T-helper 9 cell (primary cell): Measurements from ENCODE around the gene MAP2K3.
A peak's percentile ranks its signal among the peaks of the same experiment; 100 is the strongest.

Experiments used
- DNase-seq: peaks from one replicate; pipeline ENCODE4 v3.0.0-alpha.2; 2020

Gene MAP2K3

DNA sequence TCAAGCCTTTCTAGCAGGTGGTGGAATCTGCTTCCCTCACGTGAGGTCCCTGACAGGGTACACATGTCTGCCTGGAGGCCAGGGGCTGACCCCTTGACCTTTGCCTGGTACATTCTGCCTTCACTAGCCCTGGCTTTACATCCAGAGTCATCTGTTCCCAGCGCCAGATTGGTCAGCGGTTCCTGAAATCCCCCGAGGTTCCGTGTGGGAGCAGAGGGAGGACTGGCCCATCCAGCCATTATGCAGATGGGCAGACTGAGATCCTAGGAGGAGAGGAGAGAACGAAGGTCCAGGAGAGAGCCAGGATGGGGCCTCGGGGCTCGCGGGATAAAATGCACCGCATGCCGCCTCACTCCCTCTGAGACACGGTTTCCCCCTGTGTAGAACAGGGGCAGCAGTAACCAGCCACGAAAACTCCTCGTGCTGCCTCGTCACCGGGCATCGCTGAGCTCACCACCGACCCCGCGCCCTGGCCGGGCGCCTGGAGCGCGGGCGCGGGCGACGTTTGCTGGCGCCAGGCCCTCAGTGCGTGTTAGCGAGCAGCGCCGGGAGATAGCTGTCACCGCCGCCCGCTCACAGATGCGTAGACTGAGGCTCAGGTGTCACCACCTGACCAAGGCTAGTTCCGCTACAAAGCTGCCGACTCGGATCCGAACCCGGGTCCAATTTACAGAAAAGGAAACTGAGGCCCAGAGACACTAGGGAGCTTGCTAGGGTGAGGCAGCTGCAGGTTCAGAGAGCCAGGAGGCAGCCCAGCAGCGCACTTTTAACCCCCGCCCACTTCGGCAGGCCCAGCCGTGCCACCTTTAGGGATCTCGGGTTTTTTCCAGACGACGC is 811 bp upstream of the MAP2K3 start:
- DNase-seq = no peak

DNA sequence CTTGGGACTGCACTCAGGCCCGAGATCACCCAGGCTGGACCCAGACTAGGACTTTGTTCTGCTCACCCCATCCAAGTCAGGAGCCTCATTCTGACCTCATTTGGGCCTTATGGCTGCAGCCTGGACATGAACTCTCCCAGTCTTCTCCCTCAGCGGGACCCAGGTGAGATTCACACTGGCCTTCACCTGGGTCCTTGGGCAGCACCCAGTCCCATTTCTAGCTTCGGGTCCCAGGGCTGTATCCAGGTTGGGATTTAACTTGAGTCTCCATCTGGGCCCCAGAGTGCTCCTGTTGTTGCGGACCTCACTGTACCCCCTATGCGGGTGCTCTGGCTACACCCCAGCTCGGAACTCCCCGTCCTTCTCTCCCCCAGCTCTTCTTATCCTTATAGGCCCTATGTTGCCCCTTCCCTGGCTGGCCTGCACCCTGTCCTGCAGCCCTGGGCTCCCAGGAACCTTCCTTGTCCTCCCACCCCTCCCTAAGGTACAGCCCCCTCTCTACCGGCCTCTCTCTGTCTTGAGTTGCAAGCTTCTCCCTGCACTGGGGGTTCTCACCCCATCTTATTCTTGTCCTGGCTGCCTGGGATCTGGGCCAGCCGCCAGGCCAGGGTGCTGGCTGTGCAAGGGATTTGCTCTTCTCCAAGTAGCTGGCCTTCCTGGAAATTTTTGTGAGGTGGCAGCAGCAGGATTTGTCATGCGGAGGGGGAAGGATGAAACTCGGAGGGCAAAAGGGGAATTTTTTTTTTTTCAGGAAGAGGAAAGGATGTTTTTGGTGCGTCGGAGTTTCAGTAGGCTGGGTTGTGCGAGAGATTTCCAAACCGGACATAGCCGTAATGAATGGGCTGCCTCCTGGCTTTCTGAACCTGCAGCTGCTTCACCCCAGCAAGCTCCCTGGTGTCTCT is 904 bp downstream of the MAP2K3 start:
- DNase-seq = no peak

DNA sequence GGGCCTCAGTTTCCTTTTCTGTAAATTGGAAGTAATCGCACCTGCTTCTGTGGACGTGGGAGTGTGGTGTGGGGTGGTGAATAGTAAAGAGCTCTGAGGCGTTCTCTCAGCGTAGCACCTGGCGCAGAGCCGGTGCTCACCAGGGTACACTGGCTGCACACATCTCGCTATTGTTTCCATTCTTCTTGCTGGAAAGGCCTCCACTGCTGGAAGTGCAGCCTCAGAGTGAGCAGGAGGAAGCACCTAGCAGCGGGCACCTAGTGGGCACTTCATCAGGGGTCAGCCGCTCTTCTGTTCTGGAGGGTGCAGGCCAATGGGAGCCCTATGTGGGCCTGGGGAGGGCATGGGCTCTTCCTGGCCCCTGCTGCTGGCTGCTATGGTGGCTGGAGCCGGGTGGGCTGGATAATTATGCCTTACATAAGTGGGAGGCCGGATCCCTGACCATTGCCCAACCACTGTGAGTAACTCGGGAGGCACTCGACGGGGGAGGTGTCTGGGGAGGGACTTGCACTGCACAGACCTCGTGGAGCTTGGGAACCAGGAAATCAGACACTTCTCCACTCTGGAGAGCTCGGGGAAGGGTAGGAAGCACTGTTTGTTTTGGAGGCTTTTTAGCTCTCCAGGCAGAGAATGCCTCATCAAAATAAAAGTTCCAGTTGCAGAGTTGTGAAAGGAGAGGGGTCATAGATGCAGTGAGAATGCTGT is 1.7 kb downstream of the MAP2K3 start:
- DNase-seq = no peak

DNA sequence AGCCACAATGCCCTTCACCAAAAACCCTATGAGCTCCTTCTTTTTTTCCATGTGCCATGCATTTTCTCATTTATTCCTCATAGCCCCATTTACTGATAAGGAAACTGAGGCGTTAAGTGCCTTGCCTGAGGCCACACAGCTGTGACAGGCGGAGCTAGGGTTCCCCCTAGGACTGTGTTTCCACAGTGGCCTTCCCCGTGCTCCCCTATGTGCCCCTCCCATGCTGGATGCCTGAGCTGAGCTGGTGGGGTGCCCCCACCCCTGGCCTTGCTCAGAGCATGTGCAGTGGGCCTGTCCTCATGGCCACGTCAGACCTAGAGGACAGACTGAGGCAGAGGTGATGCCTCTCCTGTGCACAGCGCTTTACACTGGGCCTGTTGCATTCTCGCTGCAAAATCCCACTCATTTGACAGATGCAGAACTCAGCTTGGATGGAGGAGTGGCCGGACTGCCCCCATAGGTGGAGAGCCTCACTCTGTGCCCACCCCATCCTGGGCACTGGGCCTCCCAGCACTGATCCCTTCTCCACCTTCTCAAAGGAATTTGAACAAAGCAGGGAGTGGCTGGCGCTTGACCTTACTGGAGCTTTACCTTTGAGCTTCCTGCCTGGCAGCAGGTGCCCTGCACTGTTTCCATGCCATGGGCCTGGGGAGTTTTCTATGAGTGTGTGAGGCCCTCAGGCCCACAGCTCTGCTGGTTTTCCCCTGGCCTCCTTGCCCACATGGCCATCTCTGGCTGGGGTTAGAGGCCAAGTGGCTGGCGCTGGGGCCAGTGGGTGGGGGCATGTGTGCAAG is 2.6 kb downstream of the MAP2K3 start:
- no peak for DNase-seq

DNA sequence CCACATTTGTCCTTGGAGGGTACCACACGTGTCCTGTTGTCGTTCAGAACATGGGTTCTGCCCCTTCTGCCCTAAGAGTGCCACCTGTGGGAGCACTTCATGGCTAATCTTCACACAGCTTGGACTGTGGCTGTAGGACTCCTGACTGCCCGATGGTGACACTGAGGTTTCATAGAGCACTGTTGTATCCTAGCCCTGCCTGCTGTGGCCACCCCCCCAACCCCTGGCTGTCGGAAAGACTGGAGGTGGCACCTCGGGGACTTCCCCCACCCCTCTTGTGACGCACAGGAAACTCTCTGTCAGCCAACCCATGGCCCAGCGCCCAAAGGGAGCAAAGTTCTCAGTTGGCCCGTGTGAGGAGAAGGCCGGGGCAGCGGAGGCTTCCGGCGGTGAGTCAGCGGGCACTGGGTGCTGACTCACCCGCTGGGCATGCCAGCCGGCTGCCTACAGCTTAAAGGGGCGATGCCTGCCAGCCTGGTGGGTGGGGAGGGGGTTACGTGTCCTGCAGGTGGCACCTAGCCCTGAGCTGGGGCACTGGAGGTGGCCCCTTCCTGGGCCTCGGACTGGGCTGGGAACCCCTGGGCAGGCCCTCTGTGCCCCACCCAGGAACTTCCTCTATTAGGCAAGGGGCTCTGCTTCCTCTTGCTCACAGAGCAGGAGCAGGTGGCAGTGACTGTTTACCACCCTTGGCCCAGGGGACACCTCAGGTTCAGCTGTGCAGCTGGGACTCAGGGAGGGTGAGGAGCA is 3.4 kb downstream of the MAP2K3 start:
- DNase-seq = peak; percentile 93

DNA sequence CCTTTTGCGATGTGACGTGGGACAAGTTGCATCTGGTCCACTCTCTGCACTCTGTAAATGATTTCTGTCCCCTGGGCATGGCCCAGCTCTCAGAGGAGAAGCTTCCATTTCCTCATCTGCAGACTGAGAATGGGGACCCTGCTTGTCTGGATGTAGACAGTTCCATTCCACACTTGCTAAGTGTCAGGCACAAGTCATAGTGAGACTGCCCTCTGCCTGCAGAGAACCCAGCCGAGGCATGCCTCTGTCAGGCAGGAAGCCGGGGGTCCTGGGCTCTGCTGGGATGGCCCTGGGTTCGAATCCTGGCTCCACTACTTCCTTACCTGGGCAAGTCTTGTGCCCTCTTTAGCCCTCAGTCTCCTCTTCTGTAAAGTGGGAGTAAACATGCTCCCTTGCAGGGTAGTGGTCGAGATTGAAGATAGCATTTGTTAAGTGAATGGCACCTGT is 4.1 kb downstream of the MAP2K3 start:
- no peak for DNase-seq

DNA sequence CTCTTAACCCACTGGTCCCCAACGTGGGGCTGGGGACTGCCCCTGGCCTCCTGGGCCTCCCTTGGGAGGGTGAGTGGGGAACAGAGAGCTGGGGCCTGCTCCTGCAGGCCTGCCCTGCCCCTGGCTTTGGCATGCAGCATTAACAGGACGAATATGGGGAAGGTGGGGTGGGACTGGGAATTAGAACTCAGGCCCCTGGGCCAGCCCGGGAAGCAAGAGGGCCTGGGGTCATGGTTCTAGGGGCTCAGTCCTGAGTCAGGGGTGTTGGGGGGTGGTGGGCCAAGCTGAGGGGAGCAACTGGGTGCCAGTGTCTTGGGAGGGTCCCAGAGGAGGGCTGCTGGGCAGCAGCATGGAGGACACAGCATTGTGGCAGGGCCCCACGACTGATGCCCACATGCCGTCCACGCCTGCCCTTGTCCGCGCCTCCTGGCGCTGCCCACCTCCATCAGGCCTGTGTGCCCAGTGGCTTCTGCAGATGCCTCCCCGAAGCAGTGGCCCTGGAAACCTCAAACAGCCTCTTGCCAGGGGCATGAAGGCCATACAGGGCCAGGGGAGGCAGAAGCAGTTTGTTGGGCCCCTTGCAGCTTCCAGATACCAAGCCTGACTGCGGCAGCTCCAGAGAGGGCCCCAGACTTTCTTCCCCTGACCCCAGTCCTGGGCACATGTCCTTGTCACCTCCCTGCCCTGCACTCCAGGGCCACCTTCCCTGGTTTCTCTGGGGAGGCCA is 4.8 kb downstream of the MAP2K3 start:
- no peak for DNase-seq

DNA sequence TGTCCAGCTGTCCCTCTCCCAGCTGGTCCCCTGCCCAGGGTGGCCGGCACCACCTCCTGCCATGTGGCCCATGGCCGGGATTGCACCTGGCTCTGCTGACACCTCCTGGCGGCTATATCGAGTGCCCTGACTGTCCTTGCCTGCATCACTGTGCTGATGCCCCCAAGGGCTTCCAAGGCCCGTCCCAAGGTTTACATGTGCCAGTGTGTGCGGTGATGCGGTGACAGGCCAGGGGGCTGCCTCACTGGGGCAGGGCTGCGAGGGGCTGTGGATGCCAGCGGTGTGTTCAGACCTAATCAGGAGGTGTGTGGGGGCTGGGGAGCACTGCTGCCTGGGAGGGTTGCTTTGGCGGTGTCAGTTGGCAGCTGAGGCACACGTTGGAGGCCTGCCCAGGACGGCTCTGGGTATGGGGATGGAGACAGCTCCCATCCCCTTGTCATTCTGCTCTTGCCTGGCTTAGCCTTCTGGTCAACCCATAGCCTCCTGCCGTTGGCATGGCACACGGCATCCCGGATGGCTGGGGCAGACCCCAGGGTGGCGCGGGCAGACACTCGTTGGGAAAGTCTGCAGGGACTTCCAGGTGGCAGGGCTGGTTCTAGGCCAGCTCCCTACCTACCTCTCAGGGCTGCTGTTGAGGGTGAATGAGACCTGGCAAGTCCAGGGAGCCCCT is 5.5 kb downstream of the MAP2K3 start:
- no peak for DNase-seq

DNA sequence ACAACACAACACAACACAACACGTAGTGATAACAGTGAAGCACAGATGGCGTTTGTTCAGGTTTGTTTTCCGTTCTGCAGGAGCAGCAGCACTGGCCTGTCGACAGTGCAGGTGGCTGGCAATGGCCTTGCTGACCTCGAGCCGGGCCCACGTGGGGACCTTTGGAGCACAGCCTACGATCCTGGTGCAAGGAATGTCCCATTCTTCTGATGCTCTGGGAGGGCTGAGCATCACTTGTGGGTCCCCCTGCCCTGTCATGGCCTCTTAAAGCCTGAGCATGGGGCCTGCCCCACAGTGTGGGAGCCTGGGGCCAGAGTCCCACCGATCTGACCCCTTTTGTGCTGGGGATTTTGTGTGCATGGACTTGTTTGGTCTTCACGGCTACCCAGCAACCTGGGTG is 6.8 kb downstream of the MAP2K3 start:
- DNase-seq = no peak

DNA sequence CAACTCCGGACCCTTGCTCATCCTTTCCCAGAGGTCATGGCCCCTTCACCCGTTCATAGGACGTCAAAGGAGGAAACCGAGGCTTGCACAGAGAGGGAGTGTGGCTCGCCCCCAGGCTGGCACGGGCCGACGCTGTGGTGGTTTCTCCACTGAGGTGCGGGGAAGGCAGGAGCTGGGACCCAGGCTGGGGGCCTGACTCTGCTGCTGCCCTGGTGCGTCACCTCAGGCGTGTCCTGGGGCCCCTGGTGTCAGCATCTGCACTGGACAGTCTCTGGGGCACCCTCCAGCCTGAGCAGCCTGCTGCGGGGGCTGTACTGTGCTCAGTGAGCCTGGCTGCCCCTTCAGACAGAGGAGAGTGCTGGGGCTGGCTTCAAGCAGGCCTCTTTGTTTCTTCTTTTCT is 7.4 kb downstream of the MAP2K3 start:
- DNase-seq = no peak

DNA sequence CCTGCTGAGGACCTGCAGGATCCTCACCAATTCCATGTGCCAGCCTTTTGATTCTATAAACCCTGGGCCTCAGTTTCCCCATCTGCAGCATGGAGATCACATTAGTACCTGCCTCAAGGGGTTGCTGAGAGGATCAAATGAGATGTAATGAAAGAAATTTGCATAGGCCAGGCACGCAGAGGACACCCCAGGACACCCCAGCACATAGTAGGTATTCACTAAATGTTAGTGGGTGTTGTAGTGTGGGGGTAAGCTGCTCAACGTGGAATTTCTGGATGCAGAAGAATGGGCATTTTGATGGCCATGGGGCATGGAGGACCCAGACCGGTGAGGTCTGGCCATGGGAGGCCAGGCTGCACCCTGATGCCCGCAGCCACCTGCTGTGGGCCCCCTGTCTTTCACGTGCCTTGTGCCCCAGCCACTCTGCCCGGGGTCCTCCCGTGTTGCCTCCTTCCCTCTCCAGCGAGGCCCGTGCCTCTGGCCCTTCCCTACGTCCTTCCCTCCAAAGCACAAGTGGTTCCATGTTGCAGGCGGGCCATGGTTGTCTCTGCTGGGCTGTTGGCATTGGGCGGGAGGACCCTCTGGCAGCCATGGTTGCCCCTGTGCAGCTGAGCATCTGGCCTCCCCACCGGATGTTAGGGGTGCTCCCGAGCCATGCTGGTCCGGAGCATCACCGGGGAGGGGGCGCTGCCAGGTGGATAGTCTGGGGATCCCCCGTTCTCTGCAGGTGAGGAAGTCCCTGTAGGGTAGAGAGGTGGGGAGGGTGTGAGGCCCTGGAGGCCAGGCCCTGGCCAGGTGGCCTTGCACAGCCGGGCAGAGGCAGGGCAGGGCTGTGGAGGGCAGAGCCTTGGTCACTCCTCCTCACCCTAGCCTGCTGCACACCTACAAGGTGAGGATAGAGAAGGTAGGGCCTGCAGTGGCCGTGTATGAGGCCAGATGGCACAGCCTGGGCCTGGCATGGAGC is 8.6 kb downstream of the MAP2K3 start:
- no peak for DNase-seq

DNA sequence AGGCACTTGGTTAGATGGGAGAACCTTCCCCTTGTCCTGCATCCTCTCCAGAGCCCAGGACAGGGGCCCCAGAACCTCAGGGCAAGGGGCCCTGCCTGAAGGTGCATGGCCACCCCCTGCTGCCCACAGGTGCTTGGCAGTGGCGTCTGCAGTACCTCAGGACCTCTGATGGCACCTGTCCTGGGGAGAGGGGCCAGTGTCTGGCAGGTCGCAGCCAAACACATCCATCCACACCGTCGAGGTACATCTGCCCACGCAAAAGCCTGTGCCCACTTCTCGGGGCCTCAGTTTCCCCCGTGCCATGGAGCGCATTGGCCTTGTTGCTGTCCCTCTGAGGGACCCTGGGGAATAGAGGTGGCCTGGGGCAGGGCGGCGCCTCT is 9.3 kb downstream of the MAP2K3 start:
- no peak for DNase-seq

DNA sequence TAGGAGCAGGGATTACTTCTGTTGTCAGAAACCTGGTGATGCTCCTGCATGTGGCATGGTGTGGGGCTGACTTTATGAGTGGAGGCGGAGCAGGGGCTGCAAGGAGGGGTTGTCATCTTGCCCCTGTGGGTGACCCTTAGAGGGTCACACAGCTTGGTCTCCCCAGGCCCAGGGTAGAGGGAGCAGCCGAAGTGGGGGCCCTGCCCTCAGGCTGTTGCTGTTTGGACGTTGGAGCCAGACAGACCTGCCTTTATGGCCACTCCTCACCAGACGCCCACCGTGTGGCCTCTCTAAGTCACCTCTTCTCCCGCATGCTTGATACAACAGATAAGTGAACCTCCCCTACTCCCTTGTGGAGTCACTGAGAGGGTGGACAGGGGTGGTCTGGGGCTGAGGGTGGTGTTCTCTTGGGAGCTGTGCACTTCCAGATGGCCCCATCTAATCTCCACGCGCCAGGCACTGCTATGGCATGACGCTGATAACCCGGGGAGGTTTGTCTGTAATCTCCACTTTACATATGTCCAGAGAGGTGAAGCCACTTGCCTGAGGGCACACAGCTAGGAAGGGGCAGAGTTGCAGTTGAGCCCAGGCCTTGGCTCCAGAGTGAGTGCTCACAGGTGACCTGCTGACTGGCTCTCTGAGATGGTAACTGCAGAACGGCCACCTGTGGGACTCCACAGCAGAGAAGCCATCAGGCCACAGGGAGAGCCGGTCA is 10.0 kb downstream of the MAP2K3 start:
- no peak for DNase-seq

DNA sequence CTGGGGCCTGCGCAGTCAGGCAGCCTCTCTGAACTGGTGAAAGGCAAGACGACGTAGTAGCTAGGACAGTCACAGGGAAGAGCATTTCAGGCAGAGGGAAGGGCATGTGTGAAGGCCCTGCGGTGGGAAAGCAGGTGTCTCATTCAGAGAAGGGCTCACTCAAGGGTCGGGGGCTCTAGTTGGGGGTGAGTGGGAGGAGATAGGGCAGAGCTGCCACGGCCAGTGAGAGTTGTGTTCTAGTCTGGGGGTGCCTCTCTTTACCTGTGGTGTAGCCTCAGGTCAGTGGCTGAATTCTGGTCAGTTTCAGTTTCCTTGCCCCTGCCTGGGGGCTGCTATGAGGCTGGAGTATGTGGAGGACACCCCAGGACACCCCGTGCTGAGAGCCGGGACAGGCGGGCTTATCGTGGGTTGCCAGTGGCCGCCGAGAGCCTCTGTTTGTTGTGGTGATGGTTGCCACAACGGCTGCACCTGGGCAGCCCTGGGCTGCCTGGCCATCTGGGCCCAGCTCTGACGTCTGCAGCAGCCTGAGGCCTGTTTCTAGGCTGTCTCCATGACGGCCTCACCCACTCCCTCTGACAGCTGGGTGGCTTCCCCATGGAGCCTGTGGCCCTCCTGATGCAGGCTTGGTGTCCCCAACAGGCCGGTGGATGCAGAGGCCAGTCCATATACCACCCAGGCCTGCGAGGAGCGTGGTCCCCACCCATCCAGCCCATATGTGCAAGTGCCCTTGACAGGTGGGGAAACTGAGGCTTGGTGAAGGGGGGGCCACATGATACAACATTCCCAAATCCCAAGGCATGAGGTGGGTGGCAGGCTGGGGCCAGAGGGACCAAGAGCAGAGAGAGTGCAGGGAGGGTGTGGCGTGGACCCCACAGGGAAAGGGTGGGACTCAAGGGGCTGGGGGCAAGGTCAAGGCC is 10.8 kb downstream of the MAP2K3 start:
- no peak for DNase-seq

DNA sequence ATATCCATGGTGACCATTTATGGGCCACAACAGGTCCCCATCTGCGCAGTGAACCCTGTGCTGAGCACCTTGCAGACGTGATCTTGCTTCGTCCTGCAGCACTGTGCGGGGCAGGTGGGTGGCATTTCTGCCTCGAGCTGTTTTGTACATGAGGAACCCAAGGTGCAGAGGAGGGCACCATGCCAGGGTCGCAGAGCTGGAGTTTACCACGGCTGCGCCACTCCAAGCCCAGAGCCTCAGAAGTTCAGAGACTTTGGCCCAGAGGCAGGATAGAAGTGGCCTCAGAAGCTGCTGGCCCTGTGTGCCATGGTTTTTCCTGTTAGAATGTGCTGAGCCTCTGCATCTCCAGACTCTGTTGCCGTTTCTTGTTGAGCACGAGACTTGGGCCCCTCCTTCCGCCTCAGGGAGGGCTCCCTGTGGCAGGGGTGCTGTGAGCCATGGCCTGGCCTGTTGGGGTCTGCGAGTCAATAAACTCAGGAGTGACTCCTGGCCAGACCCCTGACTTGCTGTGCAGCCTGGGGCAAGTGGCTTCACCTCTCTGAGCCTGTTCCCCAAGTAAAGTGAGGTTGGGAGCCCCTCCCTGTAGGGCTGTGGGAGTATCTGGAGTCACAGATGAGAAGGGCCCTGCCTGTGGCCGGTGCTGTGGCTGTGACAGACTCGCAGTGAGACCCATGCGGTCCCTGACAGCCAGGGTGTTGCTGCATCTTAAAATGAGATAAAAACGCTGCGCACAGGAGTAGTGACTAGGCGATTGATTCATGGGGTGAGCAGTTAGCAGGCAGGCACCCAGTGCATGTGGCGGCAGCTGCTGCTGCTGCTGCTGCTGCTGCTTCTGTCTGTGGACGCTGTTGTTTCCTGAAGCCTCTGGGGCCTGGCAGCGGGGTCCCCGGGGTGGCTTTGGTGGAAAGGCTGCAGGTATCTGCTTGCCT is 11.8 kb downstream of the MAP2K3 start:
- no peak for DNase-seq

DNA sequence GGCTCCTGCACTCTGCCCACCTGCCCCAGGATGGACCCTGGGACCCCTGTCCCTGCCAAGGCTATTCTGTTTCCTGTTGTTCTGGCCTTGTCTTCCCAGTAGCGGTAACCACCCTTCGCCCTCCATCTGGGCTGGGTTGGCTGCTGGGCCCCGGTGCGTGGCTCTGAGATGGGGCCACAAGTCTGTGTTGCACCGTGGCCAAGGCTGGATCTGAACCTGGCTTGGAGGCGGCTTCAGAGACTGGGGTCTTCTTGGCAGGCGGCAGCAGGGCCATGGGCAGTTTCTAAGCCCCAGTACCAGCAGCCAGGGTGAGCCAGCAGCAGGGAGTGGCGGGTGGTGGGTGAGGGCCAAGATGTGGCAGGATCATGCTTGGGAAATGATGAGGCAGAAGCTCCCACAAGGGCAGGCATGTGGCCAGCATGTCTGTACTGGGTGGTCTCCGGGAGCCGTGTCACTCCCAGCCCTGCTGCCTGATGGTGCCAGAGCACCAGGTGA is 12.6 kb downstream of the MAP2K3 start:
- no peak for DNase-seq
